Measurements from ENCODE around the gene HCRTR1.

HCRTR1 gene

GRCh38 chr1:31650161-31651088 lies 32.9 kb downstream of the HCRTR1 start:
- no peak for DNase-seq (ENCODE audit: low spot score)

- no peak for DNase-seq (ENCODE audit: low spot score)
Observed at GRCh38 chr1:31651089-31651420, 33.6 kb downstream of the HCRTR1 start.

GRCh38 chr1:31651766-31652165 lies 34.3 kb downstream of the HCRTR1 start:
- DNase-seq (ENCODE audit: low spot score), result no peak

GRCh38 chr1:31652891-31653499 lies 35.5 kb downstream of the HCRTR1 start:
- DNase-seq (ENCODE audit: low spot score), result no peak

- no peak for DNase-seq (ENCODE audit: low spot score)
Observed at GRCh38 chr1:31653717-31654473, 36.4 kb downstream of the HCRTR1 start.

GRCh38 chr1:31654474-31654776 lies 36.9 kb downstream of the HCRTR1 start:
- DNase-seq (ENCODE audit: low spot score), result no peak

- no peak for DNase-seq (ENCODE audit: low spot score)
Observed at GRCh38 chr1:31655104-31655503, 37.6 kb downstream of the HCRTR1 start.

GRCh38 chr1:31655756-31656155 lies 38.3 kb downstream of the HCRTR1 start:
- no peak for DNase-seq (ENCODE audit: low spot score)

GRCh38 chr1:31657020-31657804 lies 39.7 kb downstream of the HCRTR1 start:
- no peak for DNase-seq (ENCODE audit: low spot score)

GRCh38 chr1:31657972-31658510 lies 40.6 kb downstream of the HCRTR1 start:
- DNase-seq (ENCODE audit: low spot score), result no peak

GRCh38 chr1:31658721-31659120 lies 41.2 kb downstream of the HCRTR1 start:
- DNase-seq (ENCODE audit: low spot score), result no peak

GRCh38 chr1:31659889-31660288 lies 42.4 kb downstream of the HCRTR1 start:
- no peak for DNase-seq (ENCODE audit: low spot score)

- DNase-seq (ENCODE audit: low spot score), result no peak
Observed at GRCh38 chr1:31660871-31661455, 43.5 kb downstream of the HCRTR1 start.

GRCh38 chr1:31661856-31662255 lies 44.4 kb downstream of the HCRTR1 start:
- no peak for DNase-seq (ENCODE audit: low spot score)

GRCh38 chr1:31662463-31662862 lies 45.0 kb downstream of the HCRTR1 start:
- no peak for DNase-seq (ENCODE audit: low spot score)

- DNase-seq (ENCODE audit: low spot score), result peak; percentile 41
Observed at GRCh38 chr1:31663622-31664452, 46.3 kb downstream of the HCRTR1 start.

- DNase-seq (ENCODE audit: low spot score), result no peak
Observed at GRCh38 chr1:31664528-31664927, 47.0 kb downstream of the HCRTR1 start.

- no peak for DNase-seq (ENCODE audit: low spot score)
Observed at GRCh38 chr1:31665234-31665878, 47.9 kb downstream of the HCRTR1 start.

- DNase-seq (ENCODE audit: low spot score), result peak; percentile 73
Observed at GRCh38 chr1:31666263-31666963, 48.9 kb downstream of the HCRTR1 start.
